Ishikawa (cell line): Measurements from ENCODE around the gene NAALAD2.

Experiments
- CREB1 ChIP-seq: IDR thresholded peaks from 2 replicates; pipeline ENCODE4 v1.6.1; 2012; ENCODE audit warnings: low read depth
- EP300 ChIP-seq: IDR thresholded peaks from 2 replicates; pipeline ENCODE4 v1.6.1; 2012; ENCODE audit warnings: borderline replicate concordance
- RAD21 ChIP-seq: IDR thresholded peaks from 2 replicates; pipeline ENCODE4 v1.6.1; 2012; ENCODE audit warnings: low read depth
- TAF1 ChIP-seq: IDR thresholded peaks from 2 replicates; pipeline ENCODE4 v1.6.1; 2012; ENCODE audit warnings: low read depth, mild to moderate bottlenecking
- TCF12 ChIP-seq: IDR thresholded peaks from 2 replicates; pipeline ENCODE4 v1.6.1; 2012; ENCODE audit warnings: low read depth
- TEAD4 ChIP-seq: IDR thresholded peaks from 2 replicates; pipeline ENCODE4 v1.6.1; 2012
- YY1 ChIP-seq: IDR thresholded peaks from 2 replicates; pipeline ENCODE4 v1.6.1; 2012; ENCODE audit warnings: low read depth
- TF ChIP-seq, protein P1 (sequence below): IDR thresholded peaks from 2 replicates; pipeline ENCODE4 v1.6.1; 2012; ENCODE audit warnings: low read depth, mild to moderate bottlenecking
- TF ChIP-seq, protein P2 (sequence below): IDR thresholded peaks from 2 replicates; pipeline ENCODE4 v1.6.1; 2012

DNA sequence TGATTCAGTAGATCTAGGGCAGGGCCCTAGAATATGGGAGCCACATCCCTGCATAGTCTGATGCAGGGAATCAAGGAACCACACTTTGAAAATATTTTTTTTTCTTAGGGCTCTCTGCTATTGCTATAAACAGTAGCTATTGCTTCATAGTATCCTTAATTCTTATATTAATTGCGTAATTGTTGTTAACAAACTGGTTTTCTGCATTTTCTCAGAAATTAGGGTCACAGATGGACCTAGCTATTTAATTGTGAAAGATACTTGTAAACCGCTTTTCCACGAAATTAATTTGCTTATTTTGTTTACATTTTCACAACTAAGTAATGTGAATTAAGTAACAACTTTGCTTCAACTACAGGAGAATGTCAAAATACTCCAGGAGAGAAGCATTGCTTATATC lies 34.1 kb downstream of the NAALAD2 start:
- TF ChIP-seq, protein P1, sequence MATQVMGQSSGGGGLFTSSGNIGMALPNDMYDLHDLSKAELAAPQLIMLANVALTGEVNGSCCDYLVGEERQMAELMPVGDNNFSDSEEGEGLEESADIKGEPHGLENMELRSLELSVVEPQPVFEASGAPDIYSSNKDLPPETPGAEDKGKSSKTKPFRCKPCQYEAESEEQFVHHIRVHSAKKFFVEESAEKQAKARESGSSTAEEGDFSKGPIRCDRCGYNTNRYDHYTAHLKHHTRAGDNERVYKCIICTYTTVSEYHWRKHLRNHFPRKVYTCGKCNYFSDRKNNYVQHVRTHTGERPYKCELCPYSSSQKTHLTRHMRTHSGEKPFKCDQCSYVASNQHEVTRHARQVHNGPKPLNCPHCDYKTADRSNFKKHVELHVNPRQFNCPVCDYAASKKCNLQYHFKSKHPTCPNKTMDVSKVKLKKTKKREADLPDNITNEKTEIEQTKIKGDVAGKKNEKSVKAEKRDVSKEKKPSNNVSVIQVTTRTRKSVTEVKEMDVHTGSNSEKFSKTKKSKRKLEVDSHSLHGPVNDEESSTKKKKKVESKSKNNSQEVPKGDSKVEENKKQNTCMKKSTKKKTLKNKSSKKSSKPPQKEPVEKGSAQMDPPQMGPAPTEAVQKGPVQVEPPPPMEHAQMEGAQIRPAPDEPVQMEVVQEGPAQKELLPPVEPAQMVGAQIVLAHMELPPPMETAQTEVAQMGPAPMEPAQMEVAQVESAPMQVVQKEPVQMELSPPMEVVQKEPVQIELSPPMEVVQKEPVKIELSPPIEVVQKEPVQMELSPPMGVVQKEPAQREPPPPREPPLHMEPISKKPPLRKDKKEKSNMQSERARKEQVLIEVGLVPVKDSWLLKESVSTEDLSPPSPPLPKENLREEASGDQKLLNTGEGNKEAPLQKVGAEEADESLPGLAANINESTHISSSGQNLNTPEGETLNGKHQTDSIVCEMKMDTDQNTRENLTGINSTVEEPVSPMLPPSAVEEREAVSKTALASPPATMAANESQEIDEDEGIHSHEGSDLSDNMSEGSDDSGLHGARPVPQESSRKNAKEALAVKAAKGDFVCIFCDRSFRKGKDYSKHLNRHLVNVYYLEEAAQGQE: no peak
- no peak for TF ChIP-seq CREB1
- no peak for TF ChIP-seq EP300
- no peak for TF ChIP-seq RAD21
- TF ChIP-seq YY1: no peak
- TF ChIP-seq TEAD4: no peak
- TF ChIP-seq, protein P2, sequence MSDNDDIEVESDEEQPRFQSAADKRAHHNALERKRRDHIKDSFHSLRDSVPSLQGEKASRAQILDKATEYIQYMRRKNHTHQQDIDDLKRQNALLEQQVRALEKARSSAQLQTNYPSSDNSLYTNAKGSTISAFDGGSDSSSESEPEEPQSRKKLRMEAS: no peak
- TF ChIP-seq TAF1: no peak
- no peak for TF ChIP-seq TCF12
